ENCODE measurements around the gene S1PR4.

DNA sequence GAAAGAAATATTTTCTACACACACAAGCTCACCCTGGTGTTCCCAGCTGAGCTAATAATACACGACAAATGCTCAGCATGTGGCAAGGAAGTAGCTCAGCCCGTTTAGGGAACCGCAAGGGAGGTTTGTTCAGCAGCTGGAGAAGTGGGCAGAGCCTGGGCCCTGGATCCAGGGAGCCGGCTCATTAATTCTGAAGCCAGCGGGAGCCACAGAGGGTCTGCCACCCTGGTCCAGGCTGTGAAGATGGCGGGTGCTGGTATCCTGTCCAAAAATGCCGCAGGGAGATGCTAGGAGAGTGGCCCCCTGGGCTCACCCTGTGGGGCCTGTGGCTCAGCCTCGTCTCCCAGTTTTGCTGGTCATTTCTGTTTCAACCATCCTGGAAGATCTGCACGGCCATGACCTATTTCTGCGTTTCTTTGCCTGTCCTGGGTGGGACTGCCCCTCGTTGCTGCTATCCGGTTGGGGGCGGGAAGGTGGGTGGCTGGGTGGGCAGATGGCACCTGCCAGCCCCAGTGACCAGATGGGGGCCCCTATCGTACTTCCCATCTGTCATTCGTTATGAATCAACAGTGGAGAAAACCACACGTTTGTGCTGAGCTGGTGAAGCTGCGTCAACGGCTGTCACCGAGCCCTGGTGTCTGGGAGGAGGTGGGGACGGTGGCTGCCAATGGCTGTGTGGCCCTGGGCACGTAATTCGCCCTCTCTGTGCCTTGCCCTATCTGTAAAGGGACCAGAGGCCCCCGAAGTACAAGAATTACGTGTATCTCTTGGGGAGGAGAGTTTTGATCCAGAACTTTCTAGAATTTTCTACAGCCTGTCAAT, 45.4 kb upstream of the S1PR4 start:
- TF ChIP-seq ARID2 (IDR thresholded peaks at IDR 0.05) (no peak), RFX7 (CRISPR knock-in tag; IDR thresholded peaks at IDR 0.05) (no peak), ZBTB8A (IDR thresholded peaks at IDR 0.05; ENCODE audit: partially characterized antibody) (no peak)

Measured in K562 (cell line).